Liver (tissue), 9 donors: ENCODE results near the gene SIAH1. TPM values are rescaled to one million over a fixed set of nuclear protein-coding genes. Genes with fewer than 3 reads are reported as not detected.

ENCODE experiments used
- DNase-seq: peaks from one replicate; pipeline ENCODE4 v3.0.0-alpha.2; 2017; ENCODE audit warnings: low spot score
- H3K27ac ChIP-seq, 2 donors: one replicate each; pipeline ENCODE4 v1.7.0; 2013; ENCODE audit warnings: inconsistent platforms in 2 of 2, low read length in 2 of 2, control low read depth in 1 of 2, low read depth in 1 of 2, mild to moderate bottlenecking in 1 of 2
- H3K27me3 ChIP-seq, 4 donors: one replicate each; pipeline versions ENCODE4 v1.6.1 to v1.7.0; 2013; ENCODE audit warnings: low read length in 3 of 4, inconsistent platforms in 1 of 4, mild to moderate bottlenecking in 1 of 4, moderate library complexity in 1 of 4; ENCODE audit not compliant: control insufficient read depth in 4 of 4, insufficient read depth in 4 of 4
- H3K36me3 ChIP-seq, 4 donors: one replicate each; pipeline versions ENCODE4 v1.6.1 to v1.7.0; 2013; ENCODE audit warnings: low read length in 3 of 4, mild to moderate bottlenecking in 3 of 4, low read depth in 1 of 4, moderate library complexity in 1 of 4; ENCODE audit not compliant: control insufficient read depth in 4 of 4, insufficient read depth in 3 of 4
- H3K4me1 ChIP-seq, 4 donors: one replicate each; pipeline versions ENCODE4 v1.6.1 to v1.7.0; 2013; ENCODE audit warnings: low read length in 3 of 4, mild to moderate bottlenecking in 3 of 4, moderate library complexity in 1 of 4; ENCODE audit not compliant: control insufficient read depth in 4 of 4, insufficient read depth in 4 of 4
- H3K4me3 ChIP-seq, 3 donors: one replicate each; pipeline versions ENCODE4 v1.6.1 to v1.7.0; 2013; ENCODE audit warnings: low read length in 3 of 3, control low read depth in 1 of 3, low read depth in 1 of 3, mild to moderate bottlenecking in 1 of 3
- H3K9ac ChIP-seq, 2 donors: one replicate each; pipeline ENCODE4 v1.7.0; 2013; ENCODE audit warnings: low read length in 2 of 2, mild to moderate bottlenecking in 2 of 2, moderate library complexity in 2 of 2, control low read depth in 1 of 2, low read depth in 1 of 2
- H3K9me3 ChIP-seq, 4 donors: one replicate each; pipeline versions ENCODE4 v1.6.1 to v1.7.0; 2013; ENCODE audit warnings: low read length in 3 of 4; ENCODE audit not compliant: control insufficient read depth in 4 of 4
- ATF3 ChIP-seq: IDR thresholded peaks from 2 replicates; pipeline ENCODE4 v1.6.1; 2016; ENCODE audit warnings: antibody characterized with exemption
- CTCF ChIP-seq: fragments of 150-350 bp; IDR thresholded peaks from 2 replicates; pipeline ENCODE4 v1.5.1; 2017; ENCODE audit warnings: improper control_type of control experiment, low read depth, low read length; ENCODE audit not compliant: missing input control
- EGR1 ChIP-seq, 2 donors: IDR thresholded peaks; 2 replicates each; pipeline ENCODE4 v1.6.1; 2016 to 2018; ENCODE audit warnings: antibody characterized with exemption in 2 of 2, low read depth in 2 of 2
- FOXA1 ChIP-seq: IDR thresholded peaks from 2 replicates; pipeline ENCODE4 v1.6.1; 2016; ENCODE audit warnings: antibody characterized with exemption
- FOXA2 ChIP-seq: IDR thresholded peaks from 2 replicates; pipeline ENCODE4 v1.6.1; 2016; ENCODE audit warnings: antibody characterized with exemption
- GABPA ChIP-seq, 2 donors: IDR thresholded peaks in 1 of 2; conservative IDR thresholded peaks in 1 of 2; 2 replicates each; pipeline ENCODE4 v1.6.1; 2016; ENCODE audit warnings: antibody characterized with exemption in 2 of 2, mild to moderate bottlenecking in 1 of 2, moderate library complexity in 1 of 2
- HNF4A ChIP-seq, 2 donors: conservative IDR thresholded peaks; 2 replicates each; pipeline ENCODE4 v1.6.1; 2016; ENCODE audit warnings: antibody characterized with exemption in 2 of 2, mild to moderate bottlenecking in 2 of 2
- HNF4G ChIP-seq: IDR thresholded peaks from 2 replicates; pipeline ENCODE4 v1.6.1; 2016; ENCODE audit warnings: antibody characterized with exemption
- JUND ChIP-seq, 2 donors: IDR thresholded peaks; 2 replicates each; pipeline ENCODE4 v1.6.1; 2016; ENCODE audit warnings: antibody characterized with exemption in 2 of 2
- NR2F2 ChIP-seq: IDR thresholded peaks from 2 replicates; pipeline ENCODE4 v1.6.1; 2016; ENCODE audit warnings: antibody characterized with exemption
- RAD21 ChIP-seq, 2 donors: IDR thresholded peaks; 2 replicates each; pipeline ENCODE4 v1.6.1; 2016; ENCODE audit warnings: antibody characterized with exemption in 2 of 2, mild to moderate bottlenecking in 2 of 2
- RXRA ChIP-seq, 2 donors: IDR thresholded peaks; 2 replicates each; pipeline ENCODE4 v1.6.1; 2017 to 2018; ENCODE audit warnings: antibody characterized with exemption in 2 of 2, mild to moderate bottlenecking in 1 of 2
- SP1 ChIP-seq: IDR thresholded peaks from 2 replicates; pipeline ENCODE4 v1.6.1; 2018; ENCODE audit warnings: antibody characterized with exemption, mild to moderate bottlenecking
- TAF1 ChIP-seq: conservative IDR thresholded peaks from 2 replicates; pipeline ENCODE4 v1.6.1; 2016; ENCODE audit warnings: antibody characterized with exemption, mild to moderate bottlenecking
- YY1 ChIP-seq: IDR thresholded peaks from 2 replicates; pipeline ENCODE4 v1.6.1; 2016; ENCODE audit warnings: antibody characterized with exemption, mild to moderate bottlenecking
- ZBTB33 ChIP-seq: IDR thresholded peaks from 2 replicates; pipeline ENCODE4 v1.6.1; 2016; ENCODE audit warnings: antibody characterized with exemption
- WGBS: extraction: QIAGEN DNeasy Blood & Tissue Kit; methylation state at CpG from one replicate; pipeline ENCODE4 v1.1.7; 2013; 5-methylcytosine and 5-hydroxymethylcytosine counted together
- polyA plus RNA-seq, 2 donors: library from polyadenylated mRNA; stranded (reverse) in 1 of 2; unstranded in 1 of 2; fragments of 200-250 nt in 1 of 2; fragments of >200 nt in 1 of 2; fragmentation: Nextera tagmentation in 1 of 2; extraction: Ambion mirVana in 1 of 2; gene quantifications; one replicate each; pipeline versions ENCODE4 v1.2.1 to v1.2.3, GENCODE V29; 2013 to 2015
- total RNA-seq, 2 donors: library from RNA; depleted of rRNA; stranded (reverse); fragments of >200 nt; gene quantifications; one replicate each; pipeline ENCODE4 v1.2.3, GENCODE V29; 2014
- TF ChIP-seq, protein P1 (sequence below): IDR thresholded peaks from 2 replicates; pipeline ENCODE4 v1.6.1; 2016; ENCODE audit warnings: antibody characterized with exemption
- TF ChIP-seq, protein P2 (sequence below): IDR thresholded peaks from 2 replicates; pipeline ENCODE4 v1.6.1; 2016; ENCODE audit warnings: antibody characterized with exemption, mild to moderate bottlenecking
- donor health status: healthy.
- donor health status: healthy.
- donor health status: healthy.
- donor health status: healthy.
- donor health status: healthy.

Gene SIAH1
- total and polyA plus RNA-seq, 4 donors: 6.7 to 17.3 (median 15.8) TPM

DNA sequence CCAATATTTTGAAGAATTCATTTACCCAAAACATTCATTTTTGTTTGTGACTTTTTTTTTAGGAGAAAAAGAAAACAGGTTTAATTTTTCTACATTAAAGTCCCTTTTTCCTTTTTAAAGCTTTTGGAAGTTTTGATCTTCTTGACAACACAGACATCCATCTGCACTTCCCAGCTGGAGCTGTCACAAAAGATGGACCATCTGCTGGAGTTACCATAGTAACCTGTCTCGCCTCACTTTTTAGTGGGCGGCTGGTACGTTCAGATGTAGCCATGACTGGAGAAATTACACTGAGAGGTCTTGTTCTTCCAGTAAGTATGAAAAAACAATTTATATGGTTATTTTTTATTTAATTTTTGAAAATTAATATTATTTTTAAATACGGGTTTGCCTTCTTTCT, 37.2 kb downstream of the SIAH1 start:
- Histone ChIP-seq H3K36me3 (peaks cover 12 to 74% (median 56%) of the 10 kb centered on the region in 4 donors), H3K9me3 (no peaks in the 10 kb centered on the region), H3K27ac (no peak overlapping the region), H3K4me3 (no peak overlapping the region), H3K4me1 (no peaks in the 10 kb centered on the region), H3K9ac (no peak overlapping the region), H3K27me3 (no peaks in the 10 kb centered on the region)
- no peak for DNase-seq
- 97% methylated on average over 4 of the region's 4 CpGs for WGBS
- TF ChIP-seq JUND (IDR thresholded peaks at IDR 0.05): no peak

- TF ChIP-seq, protein P1, sequence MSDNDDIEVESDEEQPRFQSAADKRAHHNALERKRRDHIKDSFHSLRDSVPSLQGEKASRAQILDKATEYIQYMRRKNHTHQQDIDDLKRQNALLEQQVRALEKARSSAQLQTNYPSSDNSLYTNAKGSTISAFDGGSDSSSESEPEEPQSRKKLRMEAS: no peak
- TF ChIP-seq FOXA2 (no peak), HNF4G (no peak), NR2F2 (no peak), RAD21 (IDR thresholded peaks at IDR 0.05) (no peak), GABPA (IDR thresholded peaks at IDR 0.05 in 1 of 2, conservative IDR thresholded peaks at IDR 0.05 in 1 of 2) (no peak), TAF1 (no peak), HNF4A (conservative IDR thresholded peaks at IDR 0.05) (no peak), ZBTB33 (no peak), EGR1 (IDR thresholded peaks at IDR 0.05; ENCODE audit: low read depth in 2 of 2) (no peak), SP1 (no peak), FOXA1 (no peak), JUND (IDR thresholded peaks at IDR 0.05) (no peak), ATF3 (no peak), CTCF (no peak), RXRA (IDR thresholded peaks at IDR 0.05) (no peak), YY1 (no peak)
- TF ChIP-seq, protein P2, sequence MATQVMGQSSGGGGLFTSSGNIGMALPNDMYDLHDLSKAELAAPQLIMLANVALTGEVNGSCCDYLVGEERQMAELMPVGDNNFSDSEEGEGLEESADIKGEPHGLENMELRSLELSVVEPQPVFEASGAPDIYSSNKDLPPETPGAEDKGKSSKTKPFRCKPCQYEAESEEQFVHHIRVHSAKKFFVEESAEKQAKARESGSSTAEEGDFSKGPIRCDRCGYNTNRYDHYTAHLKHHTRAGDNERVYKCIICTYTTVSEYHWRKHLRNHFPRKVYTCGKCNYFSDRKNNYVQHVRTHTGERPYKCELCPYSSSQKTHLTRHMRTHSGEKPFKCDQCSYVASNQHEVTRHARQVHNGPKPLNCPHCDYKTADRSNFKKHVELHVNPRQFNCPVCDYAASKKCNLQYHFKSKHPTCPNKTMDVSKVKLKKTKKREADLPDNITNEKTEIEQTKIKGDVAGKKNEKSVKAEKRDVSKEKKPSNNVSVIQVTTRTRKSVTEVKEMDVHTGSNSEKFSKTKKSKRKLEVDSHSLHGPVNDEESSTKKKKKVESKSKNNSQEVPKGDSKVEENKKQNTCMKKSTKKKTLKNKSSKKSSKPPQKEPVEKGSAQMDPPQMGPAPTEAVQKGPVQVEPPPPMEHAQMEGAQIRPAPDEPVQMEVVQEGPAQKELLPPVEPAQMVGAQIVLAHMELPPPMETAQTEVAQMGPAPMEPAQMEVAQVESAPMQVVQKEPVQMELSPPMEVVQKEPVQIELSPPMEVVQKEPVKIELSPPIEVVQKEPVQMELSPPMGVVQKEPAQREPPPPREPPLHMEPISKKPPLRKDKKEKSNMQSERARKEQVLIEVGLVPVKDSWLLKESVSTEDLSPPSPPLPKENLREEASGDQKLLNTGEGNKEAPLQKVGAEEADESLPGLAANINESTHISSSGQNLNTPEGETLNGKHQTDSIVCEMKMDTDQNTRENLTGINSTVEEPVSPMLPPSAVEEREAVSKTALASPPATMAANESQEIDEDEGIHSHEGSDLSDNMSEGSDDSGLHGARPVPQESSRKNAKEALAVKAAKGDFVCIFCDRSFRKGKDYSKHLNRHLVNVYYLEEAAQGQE: no peak
- Histone ChIP-seq H3K4me3 (no peak overlapping the region), H3K4me1 (no peaks in the 10 kb centered on the region), H3K9ac (no peak overlapping the region), H3K27ac (no peak overlapping the region), H3K9me3 (no peaks in the 10 kb centered on the region), H3K27me3 (no peaks in the 10 kb centered on the region), H3K36me3 (peaks cover 11 to 74% (median 57%) of the 10 kb centered on the region in 4 donors)
- 91% methylated on average over 20 of the region's 20 CpGs for WGBS
- DNase-seq: no peak
Measured at GRCh38 chr16:48347191-48347865, 37.9 kb downstream of the SIAH1 start.
